NCI-H526 treated with DMSO at 0.1 percent for 48 hours (cell line): ENCODE results near the gene ALDH3A1.

Source experiments
- DNase-seq: peaks from one replicate; lab custom pipeline; 2025; lab: John Stamatoyannopoulos, UW

The ALDH3A1 gene

GRCh38 chr17:19759568-19760549 lies 11.8 kb upstream of the ALDH3A1 start:
- no peak for DNase-seq

- DNase-seq, result no peak
These were observed 9.6 kb upstream of the ALDH3A1 start for GRCh38 chr17:19757536-19758180.

GRCh38 chr17:19756546-19756945 lies 8.4 kb upstream of the ALDH3A1 start:
- no peak for DNase-seq

- DNase-seq, result no peak
These were observed 7.9 kb upstream of the ALDH3A1 start for GRCh38 chr17:19755821-19756510.

- no peak for DNase-seq
These were observed 7.3 kb upstream of the ALDH3A1 start for GRCh38 chr17:19755392-19755791.

GRCh38 chr17:19753661-19754463 lies 5.8 kb upstream of the ALDH3A1 start:
- DNase-seq, result peak; percentile 5

- DNase-seq, result no peak
These were observed 5.0 kb upstream of the ALDH3A1 start for GRCh38 chr17:19753051-19753509.

GRCh38 chr17:19752216-19753050 lies 4.3 kb upstream of the ALDH3A1 start:
- no peak for DNase-seq

- no peak for DNase-seq
These were observed 2.7 kb upstream of the ALDH3A1 start for GRCh38 chr17:19750835-19751234.

GRCh38 chr17:19750020-19750572 lies 2.0 kb upstream of the ALDH3A1 start:
- no peak for DNase-seq

- no peak for DNase-seq
These were observed 702 bp upstream of the ALDH3A1 start for GRCh38 chr17:19748807-19749193.

- DNase-seq, result no peak
These were observed 859 bp downstream of the ALDH3A1 start for GRCh38 chr17:19747159-19747719.

- no peak for DNase-seq
These were observed 1.6 kb downstream of the ALDH3A1 start for GRCh38 chr17:19746517-19746916.

GRCh38 chr17:19744922-19745757 lies 3.0 kb downstream of the ALDH3A1 start:
- peak; percentile 18 for DNase-seq

- DNase-seq, result no peak
These were observed 3.6 kb downstream of the ALDH3A1 start for GRCh38 chr17:19744492-19744891.

GRCh38 chr17:19743101-19744100 lies 4.7 kb downstream of the ALDH3A1 start:
- DNase-seq, result no peak

GRCh38 chr17:19742495-19742894 lies 5.6 kb downstream of the ALDH3A1 start:
- no peak for DNase-seq
